HEK293T (cell line): ENCODE data around the gene STX1A.

Source experiments
- LEF1 ChIP-seq: fragments of 450-650 bp; IDR thresholded peaks from 2 replicates; pipeline ENCODE4 v1.6.1; 2017; ENCODE audit warnings: mild to moderate bottlenecking, borderline replicate concordance
- SUZ12 ChIP-seq: fragments of 450-650 bp; IDR thresholded peaks from 2 replicates; pipeline ENCODE4 v1.6.1; 2016; ENCODE audit warnings: mild to moderate bottlenecking

DNA sequence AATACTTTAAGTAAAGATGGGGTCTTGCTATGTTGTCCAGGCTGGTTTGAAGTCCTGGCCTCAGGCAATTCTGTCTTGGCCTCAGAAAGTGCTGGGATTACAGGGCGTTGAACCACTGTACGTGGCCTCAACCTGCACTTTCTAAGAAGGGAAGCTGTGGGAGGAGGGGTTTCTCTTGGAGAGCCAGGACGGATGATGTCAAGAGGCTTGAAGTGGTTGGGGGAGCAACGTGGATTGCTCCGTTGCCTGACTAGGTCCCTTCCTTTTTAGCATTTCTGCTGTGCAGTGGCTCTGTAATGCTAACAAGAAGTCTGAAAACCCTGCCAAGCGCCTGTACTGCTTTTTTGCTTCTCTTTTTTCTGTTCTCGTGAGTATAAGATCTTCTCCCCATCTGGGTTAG, 28.8 kb downstream of the STX1A start:
- TF ChIP-seq LEF1: no peak
- no peak for TF ChIP-seq SUZ12
